ENCODE data around the gene TLCD3B.

DNA sequence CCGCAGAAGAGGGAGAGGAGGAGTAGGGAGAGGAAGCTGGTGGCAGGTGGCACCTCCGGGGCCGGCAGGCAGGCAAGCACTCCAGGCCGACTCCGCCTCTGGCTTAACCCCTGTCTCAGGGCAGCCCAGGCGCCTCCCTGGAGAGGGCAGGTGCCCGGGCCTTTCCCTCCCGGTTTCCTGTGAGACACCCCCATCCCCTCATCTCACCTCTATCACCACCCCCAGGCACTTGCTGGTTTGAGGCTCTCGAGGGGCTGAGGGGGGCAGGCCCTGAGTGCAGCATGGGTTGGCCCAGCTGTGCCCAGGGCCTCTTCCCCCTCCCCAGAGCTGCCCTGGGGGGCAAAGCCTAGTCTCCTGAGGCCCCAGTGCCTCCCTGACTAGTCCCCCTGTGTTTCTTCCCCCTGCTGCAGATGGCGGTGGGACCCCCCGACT, 26.2 kb downstream of the TLCD3B start:
- TF ChIP-seq, protein P1, sequence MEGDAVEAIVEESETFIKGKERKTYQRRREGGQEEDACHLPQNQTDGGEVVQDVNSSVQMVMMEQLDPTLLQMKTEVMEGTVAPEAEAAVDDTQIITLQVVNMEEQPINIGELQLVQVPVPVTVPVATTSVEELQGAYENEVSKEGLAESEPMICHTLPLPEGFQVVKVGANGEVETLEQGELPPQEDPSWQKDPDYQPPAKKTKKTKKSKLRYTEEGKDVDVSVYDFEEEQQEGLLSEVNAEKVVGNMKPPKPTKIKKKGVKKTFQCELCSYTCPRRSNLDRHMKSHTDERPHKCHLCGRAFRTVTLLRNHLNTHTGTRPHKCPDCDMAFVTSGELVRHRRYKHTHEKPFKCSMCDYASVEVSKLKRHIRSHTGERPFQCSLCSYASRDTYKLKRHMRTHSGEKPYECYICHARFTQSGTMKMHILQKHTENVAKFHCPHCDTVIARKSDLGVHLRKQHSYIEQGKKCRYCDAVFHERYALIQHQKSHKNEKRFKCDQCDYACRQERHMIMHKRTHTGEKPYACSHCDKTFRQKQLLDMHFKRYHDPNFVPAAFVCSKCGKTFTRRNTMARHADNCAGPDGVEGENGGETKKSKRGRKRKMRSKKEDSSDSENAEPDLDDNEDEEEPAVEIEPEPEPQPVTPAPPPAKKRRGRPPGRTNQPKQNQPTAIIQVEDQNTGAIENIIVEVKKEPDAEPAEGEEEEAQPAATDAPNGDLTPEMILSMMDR (IDR thresholded peaks at IDR 0.05; ENCODE audit: low read depth, low read length, poor library complexity, severe bottlenecking), result no peak
- no peak for TF ChIP-seq EZH2phosphoT487 (IDR thresholded peaks at IDR 0.05; ENCODE audit: borderline replicate concordance, low read length)
